GM12875 (cell line): Measurements from ENCODE around the gene PRMT5.
"Not testable (repeated sequence)": the region's sequence is repeated elsewhere in the genome, so short reads cannot be mapped to it uniquely, and the experiment has no call there.

Experiments
- H3K4me3 ChIP-seq: one replicate; pipeline ENCODE4 v1.5.1; 2011; ENCODE audit warnings: low read depth, low read length, control low read depth
- CTCF ChIP-seq: IDR thresholded peaks from 2 replicates; pipeline ENCODE4 v1.5.1; 2011; ENCODE audit warnings: low read depth, mild to moderate bottlenecking, control low read depth, inconsistent platforms, low read length, moderate library complexity, borderline replicate concordance; ENCODE audit not compliant: insufficient read depth

Gene PRMT5

DNA sequence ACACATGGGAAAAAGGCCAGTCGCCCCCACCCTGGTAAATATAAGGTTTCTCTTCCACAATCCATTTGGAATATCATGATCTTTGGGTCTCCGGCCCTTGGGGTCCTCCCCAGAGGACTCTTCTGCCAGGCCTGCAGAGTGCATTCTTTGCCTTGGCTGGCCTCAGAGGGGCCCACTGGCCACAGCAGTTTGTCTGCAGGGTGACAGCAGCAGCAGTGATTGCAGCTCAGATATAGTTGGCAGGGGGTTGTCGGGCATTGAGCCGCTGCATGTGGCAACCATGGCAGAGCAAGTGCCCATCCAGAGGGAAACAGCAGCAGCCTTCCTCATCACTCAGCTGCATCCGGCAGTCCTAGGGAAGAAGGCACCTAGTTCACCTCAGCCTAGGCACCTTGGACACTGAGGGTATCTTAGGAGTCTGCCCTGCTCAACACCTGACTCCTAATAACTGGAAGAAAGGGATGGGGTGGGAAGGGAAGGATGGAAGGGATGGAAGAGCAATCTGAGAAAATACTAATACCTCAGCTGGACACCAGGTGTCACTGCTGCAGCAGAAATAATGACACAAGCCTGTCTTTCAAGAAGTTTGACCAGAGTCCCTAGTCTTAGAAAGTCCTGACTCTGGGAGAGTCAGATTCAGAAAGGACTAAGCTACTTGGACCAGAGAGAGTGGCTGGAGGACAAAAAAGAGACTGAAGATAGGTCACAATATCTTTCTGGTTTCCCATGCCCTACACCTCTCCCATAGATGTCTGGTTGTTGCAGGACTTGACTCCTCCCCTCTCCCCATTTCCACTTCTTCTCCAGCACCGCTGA, 44.2 kb upstream of the PRMT5 start:
- no peak overlapping the region for H3K4me3 ChIP-seq
- peak; percentile 65 for TF ChIP-seq CTCF

DNA sequence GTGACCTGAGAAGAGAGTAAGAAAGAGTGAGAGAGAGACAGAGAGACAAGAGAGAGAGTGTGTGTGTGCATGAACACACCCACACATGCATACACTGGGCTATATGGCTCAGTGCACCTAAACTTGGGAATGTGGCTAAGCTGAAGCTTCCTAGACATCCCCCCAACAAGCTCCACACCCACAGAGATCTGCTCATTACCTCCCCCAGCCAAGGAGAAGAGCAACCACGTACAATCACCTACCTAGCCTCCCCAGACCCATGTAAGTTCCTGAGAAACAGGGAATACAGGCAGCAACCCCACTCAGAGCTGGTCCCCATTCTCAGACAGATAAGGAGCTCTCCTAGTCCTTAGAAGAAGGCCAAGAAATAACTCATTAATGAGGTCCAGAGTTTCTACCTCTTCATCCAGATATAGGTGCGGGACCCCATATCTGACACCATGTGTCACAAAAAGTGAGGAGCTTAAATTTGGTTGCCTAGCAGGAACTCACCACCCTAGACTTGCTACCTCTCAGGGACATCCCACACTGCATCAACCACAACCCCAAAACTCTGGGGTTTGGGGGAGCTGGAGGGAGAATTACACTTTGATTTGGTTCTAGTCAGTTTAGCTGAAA, 43.2 kb upstream of the PRMT5 start:
- TF ChIP-seq CTCF: no peak

DNA sequence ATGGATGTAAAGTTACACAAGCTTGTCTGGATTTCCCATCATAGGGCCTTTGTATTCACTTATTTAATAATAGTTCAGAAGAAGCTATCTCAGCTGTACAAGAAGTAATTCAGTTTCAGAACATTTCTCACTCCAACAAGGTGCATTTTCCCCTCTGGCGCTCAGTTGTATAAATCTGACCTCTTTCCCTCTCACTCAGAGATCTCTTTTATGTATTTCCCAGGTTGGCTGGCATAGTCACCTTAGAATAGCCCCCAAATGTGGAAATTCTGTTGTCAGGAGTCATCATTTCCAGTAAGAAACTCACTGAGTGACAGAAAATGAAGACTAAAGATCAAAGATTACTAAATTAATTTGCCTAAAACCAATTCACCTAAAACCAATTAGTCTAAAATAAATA, 42.0 kb upstream of the PRMT5 start:
- H3K4me3 ChIP-seq: no peak overlapping the region
- no peak for TF ChIP-seq CTCF

More for the DNA sequence above, 43.2 kb upstream of the PRMT5 start:
- H3K4me3 ChIP-seq: no peak overlapping the region

DNA sequence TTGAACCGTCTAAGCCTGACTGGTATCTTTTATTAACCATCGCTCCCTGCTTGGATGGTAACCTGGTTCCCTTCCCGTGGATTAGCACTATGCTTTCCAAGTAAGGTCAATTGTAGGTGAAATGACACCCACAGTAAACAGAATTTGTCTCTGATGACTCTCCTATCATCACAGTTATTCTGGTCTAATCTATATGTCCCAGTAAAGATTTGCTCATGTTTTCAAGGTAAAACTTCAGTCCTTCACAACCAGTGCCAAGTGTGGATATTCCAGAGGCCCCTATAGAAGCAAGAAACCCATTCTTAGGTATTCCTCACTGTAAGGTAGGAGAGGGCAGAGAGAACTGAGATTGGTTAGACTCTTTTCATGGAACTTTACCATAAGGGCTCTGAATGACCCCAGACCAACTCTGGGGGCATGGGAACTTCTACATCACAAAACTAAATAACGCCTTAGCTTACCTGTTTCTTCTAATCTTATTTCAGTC, 37.6 kb upstream of the PRMT5 start:
- no peak overlapping the region for H3K4me3 ChIP-seq
- TF ChIP-seq CTCF: no peak

DNA sequence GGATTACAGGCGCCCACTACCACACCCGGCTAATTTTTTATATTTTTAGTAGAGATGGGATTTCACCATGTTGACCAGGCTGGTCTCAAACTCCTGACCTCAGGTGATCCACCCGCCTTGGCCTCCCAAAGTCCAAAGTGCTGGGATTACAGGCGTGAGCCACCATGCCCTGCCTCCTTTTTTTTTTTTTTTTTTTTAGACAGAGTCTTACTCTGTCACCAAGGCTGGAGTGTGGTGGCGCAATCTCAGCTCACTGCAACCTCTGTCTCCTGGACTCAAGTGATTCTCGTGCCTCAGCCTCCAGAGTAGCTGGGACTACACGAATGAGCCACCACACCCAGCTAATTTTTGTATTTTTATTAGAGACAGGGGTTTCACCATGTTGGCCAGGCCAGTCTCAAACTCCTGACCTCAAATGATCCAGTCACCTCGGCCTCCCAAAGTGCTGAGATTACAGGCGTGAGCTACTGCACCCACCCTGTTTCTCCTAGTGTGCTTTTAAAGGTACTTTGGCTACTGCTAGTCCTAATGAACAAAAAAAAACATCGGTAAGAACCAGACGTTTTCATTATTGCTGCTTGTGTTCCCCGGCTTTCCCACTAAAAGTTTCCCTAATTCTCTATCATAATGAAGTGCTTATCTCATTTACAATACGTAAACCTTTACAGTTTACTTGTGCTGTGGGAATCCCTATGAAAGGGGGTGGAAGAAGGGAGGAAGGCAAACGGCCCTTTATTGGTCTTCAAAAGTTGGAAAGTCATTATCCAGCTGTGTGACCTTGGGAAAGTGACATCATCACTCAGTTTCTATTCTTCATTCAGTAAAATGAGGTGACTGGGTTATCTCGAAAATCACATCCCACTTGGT, 37.0 kb upstream of the PRMT5 start:
- not testable (repeated sequence) for H3K4me3 ChIP-seq

DNA sequence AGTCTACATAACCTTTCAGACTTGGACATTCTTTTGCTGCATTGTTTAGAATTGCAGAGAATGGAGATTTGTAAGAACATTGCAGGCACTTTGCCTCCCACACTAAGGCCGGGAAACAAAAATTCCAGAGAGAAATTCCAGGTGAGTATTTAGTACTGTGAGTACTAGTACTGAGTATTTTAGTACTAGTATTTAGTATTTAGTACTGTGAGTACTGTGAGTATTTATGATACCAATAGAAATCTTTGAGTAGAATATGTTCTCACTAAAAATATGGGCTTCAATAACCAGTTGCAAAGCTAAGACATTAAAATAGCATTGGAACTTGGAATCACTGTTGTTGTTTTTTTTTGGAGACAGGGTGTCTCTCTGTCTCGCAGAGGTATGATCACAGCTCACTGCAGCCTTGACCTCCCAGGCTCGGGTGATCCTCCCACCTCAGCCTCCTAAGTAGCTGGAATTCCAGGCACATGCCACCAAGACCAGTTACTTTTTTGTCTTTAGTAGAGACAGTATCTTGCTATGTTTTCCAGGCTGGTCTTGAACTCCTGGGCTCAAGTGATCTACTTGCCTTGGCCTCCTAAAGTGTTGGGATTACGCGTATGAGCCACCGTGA, 33.0 kb upstream of the PRMT5 start:
- TF ChIP-seq CTCF: no peak
- no peak overlapping the region for H3K4me3 ChIP-seq

GRCh38 chr14:22955702-22956569, 26.8 kb upstream of the PRMT5 start:
- peak overlapping the region; percentile 49 for H3K4me3 ChIP-seq

More at GRCh38 chr14:22955702-22956569, 26.8 kb upstream of the PRMT5 start:
- no peak for TF ChIP-seq CTCF
